C1 segment of cervical spinal cord (tissue), 14 donors: Measurements from ENCODE around the gene DNAH9.
A peak's percentile ranks its signal among the peaks of the same experiment; 100 is the strongest.

Experiments used
- DNase-seq, 14 donors: peaks; one replicate each; lab custom pipeline; 2025; lab: John Stamatoyannopoulos, UW

DNAH9 gene, protein sequence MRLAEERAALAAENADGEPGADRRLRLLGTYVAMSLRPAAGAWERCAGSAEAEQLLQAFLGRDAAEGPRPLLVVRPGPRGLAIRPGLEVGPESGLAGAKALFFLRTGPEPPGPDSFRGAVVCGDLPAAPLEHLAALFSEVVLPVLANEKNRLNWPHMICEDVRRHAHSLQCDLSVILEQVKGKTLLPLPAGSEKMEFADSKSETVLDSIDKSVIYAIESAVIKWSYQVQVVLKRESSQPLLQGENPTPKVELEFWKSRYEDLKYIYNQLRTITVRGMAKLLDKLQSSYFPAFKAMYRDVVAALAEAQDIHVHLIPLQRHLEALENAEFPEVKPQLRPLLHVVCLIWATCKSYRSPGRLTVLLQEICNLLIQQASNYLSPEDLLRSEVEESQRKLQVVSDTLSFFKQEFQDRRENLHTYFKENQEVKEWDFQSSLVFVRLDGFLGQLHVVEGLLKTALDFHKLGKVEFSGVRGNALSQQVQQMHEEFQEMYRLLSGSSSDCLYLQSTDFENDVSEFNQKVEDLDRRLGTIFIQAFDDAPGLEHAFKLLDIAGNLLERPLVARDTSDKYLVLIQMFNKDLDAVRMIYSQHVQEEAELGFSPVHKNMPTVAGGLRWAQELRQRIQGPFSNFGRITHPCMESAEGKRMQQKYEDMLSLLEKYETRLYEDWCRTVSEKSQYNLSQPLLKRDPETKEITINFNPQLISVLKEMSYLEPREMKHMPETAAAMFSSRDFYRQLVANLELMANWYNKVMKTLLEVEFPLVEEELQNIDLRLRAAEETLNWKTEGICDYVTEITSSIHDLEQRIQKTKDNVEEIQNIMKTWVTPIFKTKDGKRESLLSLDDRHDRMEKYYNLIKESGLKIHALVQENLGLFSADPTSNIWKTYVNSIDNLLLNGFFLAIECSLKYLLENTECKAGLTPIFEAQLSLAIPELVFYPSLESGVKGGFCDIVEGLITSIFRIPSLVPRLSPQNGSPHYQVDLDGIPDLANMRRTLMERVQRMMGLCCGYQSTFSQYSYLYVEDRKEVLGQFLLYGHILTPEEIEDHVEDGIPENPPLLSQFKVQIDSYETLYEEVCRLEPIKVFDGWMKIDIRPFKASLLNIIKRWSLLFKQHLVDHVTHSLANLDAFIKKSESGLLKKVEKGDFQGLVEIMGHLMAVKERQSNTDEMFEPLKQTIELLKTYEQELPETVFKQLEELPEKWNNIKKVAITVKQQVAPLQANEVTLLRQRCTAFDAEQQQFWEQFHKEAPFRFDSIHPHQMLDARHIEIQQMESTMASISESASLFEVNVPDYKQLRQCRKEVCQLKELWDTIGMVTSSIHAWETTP (N-terminal part only)

GRCh38 chr17:11598274-11599221 is at the start of gene DNAH9:
Gene DNAH9, plus strand, starts transcription at chr17:11598470. Its CDS starts 29 bp downstream, at chr17:11598499.
- DNase-seq: peak in 13 of 14 donors; percentile 2 to 88 (median 66)

DNA sequence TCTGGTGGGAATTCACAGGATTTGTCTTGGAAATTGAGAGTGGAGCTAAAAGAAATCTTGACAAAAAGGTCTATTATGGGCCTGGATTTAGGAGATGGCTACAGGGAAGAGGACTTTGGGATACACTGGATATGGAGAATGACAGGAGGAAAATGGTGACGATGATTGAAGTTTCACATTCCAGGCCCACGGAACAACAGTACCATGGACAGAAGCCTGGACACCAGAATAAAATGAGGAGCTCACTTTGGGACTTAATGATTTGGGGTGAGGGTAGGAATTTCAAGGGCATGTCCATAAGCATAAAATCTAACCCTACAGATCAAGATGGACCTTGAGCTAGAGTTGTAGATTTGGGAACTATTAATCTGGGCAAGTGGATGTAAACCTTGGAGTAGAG is 47.8 kb upstream of the DNAH9 start:
- DNase-seq: no peak

DNA sequence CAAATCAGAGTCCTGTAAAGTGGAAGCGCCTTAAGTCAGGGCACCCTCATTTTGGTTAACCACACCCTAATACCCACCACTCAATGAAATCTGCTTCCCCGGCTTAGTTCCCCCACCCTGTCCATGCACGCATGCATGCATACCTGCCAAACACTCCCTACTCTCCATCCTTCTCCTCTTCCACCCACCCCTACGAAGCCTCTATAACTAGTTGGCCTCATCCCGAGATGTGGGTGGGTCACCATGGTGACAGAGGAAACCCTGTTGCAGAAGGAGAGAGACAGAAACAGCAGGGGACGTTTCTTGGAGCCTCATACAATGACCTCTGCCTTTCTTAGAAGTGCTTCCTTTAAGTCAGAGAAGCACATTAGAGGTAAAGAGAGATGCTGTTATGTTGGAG is 46.8 kb upstream of the DNAH9 start:
- DNase-seq: no peak

DNA sequence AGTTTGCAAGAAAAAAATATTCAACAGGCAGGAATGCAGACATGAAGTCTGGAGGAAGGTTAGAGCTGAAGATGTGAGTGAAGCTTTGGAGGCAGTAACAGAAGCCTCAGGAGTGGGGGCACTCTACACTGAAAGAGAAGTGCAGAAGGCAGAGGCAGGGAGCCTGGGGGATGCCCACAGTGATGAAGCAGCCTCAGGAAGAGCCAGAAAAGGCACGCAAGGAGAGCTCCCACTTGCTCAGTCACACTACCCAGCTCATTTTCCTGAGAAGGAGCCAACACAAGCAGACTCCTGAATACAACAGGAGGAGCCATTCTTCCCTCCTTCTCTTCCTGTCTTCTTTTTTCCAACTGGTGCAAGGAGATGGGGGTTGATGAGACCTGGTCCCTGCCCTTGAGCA is 45.1 kb upstream of the DNAH9 start:
- no peak for DNase-seq

- no peak for DNase-seq
Measured at GRCh38 chr17:11554042-11554441, 44.2 kb upstream of the DNAH9 start.

DNA sequence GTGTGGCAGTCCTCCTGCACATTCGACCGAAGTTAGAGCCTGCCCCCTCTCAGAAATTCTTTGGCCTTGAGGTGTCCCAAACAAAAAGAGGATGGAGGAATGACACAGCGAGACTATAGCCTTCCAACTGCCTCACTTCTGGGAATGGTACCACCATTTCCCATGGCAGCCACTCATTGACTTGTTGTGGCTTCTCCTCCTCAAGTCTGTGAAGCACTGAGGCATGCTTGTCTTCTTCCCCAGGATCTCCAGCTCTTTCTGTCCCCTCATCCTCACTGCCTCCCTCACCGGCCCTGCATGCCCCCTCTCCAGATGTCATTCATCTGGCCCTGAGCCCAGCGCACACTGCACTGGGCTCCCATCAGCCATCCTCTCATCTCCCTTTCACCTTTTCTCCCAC is 43.7 kb upstream of the DNAH9 start:
- DNase-seq: no peak

- no peak for DNase-seq
Measured at GRCh38 chr17:11555530-11555929, 42.7 kb upstream of the DNAH9 start.

DNA sequence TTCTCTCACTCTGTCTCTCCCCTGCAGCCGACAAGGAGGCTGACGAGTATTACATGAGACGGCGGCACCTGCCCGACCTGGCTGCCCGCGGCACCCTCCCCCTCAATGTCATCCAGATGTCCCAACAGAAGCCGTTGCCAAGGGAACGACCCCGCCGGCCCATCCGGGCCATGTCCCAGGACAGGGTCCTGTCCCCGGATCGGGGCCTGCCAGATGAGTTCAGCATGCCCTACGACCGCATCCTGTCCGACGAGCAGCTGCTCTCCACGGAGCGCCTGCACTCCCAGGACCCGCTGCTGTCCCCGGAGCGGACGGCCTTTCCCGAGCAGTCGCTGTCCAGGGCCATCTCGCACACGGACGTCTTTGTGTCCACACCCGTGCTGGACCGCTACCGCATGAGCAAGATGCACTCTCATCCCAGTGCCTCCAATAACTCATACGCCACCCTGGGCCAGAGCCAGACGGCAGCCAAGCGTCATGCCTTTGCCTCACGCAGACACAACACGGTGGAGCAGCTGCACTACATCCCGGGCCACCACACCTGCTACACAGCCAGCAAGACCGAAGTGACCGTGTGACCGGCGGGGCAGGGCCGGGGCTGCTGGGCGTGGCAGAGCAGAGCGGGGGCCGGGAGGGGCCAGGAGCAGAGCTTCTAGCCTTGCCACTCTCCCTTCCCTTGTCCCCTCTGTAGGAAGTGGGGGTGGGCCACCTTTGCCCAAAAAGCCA is 40.4 kb upstream of the DNAH9 start:
- no peak for DNase-seq

DNA sequence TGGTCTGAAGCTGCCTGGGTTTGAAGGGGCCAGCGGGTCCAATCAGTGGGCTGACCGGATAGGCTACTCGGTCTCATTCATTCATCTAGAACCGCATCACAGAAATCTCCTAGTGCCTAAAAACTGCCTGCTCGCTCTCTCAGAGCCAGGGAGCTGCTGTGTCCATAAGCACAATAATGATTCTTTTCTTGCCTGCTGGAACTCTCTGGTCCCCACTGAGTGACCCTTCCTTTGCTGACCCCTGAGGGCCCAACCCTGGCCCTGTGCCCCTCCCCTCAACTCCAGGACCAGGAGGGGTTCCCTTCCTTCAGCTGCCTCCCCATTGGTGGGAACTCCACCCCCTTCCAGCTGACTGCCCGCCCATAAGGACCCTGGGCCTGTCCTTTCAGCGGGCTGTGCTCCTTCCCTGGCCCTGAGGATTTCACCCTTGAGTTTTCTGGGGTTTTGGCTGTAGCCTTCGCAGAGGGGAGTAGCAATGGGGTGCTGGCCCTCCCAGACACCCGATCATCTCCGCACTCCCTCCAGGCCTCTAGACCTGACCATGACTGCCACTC is 39.5 kb upstream of the DNAH9 start:
- DNase-seq: no peak

DNA sequence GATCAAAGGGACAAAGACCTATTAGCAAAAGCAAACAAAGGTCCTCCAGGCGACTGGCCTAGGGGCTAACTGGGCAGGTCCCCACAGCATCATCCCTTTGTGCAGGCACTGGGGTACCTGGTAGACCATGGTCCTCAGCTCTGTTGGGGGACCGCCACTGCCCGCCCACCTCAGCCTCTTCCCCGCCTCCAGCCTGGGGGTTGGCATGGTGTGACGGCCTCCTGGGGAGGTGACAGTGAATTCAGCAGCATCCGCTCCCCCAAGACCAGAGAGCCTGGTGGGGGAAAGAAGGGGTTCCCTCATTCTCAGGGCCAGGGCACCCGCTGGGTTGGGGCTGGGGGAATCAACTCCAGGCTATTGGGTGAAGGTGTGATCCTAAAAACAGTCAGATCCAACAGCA is 38.7 kb upstream of the DNAH9 start:
- DNase-seq: no peak

- no peak for DNase-seq
Measured at GRCh38 chr17:11561281-11561680, 37.0 kb upstream of the DNAH9 start.

DNA sequence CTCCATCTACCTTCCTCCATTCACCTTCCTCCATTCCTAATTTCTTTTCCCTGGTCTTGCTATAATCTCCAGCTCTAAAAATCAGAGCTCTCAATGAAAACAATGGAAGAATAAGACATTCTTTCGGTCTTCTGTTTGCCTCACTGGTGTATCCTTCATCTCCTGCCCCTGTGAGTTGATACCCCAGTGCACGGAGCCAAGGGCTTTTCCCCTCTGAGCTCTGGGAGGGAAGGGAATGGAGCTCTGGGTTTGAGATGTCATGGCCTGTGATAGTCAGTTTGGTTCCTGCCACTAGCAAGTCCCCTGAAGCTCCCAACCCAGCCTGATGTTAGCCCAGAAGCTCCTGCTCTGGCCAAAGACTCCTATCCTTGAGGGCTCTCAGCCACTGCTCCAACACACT is 36.6 kb upstream of the DNAH9 start:
- no peak for DNase-seq

GRCh38 chr17:11564589-11565380 is 33.5 kb upstream of the DNAH9 start:
- peak in 3 of 14 donors; percentile 5 to 20 (median 16) for DNase-seq

GRCh38 chr17:11565591-11565990 is 32.7 kb upstream of the DNAH9 start:
- no peak for DNase-seq

- no peak for DNase-seq
Measured at GRCh38 chr17:11578998-11579397, 19.3 kb upstream of the DNAH9 start.

- no peak for DNase-seq
Measured at GRCh38 chr17:11580677-11581076, 17.6 kb upstream of the DNAH9 start.

- no peak for DNase-seq
Measured at GRCh38 chr17:11582217-11582616, 16.1 kb upstream of the DNAH9 start.

DNA sequence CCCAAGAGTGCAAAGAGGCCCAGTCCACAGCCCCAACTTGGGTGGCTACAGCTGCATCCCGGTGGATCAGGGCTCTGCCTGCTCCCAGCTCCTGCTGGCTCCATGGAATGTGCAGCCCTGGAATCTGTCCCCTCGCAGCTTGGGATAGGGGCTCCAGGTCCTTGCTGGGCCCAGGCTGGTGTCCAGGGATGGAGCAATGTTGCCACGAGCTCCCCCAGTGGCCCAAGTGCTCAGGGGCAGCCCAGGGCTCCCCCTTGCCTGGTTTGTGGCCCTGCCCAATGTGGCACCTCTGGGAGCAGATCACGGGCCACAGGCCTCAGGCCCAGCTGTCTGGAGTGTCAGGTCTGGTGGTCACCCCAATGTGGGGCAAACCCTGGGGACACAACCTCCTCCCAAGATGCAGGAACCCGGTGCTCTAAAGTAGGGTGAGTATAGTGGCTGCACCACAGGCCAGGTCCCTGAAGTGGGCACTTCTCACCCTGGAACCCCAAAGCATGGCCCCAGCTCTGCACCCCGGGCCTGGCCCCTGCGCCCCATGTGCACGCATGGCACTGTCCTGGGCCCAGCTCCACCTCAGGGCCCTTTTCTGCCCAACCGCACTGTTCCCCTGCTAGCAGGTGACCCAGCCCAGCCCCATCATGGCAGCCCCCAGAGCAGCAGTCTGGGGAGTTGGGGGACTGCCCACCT is 14.8 kb upstream of the DNAH9 start:
- DNase-seq: no peak
